ENCODE data around the gene TLL2.

DNA sequence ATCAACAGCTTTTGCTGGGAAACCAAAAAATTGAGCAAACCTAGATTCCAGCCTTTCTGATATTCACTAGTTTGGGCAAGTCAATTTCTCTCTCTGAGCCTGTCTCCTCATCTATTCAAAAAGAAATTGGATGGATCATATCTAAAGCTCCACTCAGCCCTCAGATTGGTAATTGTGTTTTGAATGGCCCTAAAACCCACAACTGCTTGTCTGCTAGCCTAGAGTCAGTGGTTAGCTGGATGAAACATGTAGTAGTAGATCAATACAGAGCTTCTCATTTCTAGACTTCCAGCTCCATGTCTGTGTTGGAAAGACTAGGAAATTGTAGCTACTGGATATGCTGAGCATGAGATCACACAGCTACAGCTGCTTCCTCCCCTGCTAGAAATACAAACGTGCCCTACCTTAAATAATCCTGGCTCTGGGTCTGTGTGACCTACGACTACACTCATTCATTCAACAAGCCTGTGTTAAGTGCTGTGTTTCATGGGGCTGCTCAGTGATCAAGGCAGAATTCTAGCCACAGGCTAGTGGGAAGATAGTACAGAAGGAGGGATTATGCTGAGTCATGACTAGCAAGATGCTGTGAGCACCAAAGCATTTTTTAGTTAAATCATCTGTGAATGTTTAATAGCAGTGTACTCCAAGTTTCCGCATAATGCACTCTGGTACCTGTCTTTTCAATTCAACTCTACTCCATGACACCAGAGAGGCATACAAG, 193.8 kb downstream of the TLL2 start:
- no peak for TF ChIP-seq EZH2 (optimal IDR thresholded peaks at IDR 0.05; ENCODE audit: low read depth, low read length)
- TF ChIP-seq CTCF (IDR thresholded peaks at IDR 0.05; ENCODE audit: low read length): no peak
